ENCODE results near the gene CLIC1. TPM values are rescaled to one million over a fixed set of nuclear protein-coding genes. Genes with fewer than 3 reads are reported as not detected.

The CLIC1 gene
- polyA plus RNA-seq, 4 donors: 400 to 576 (median 535) TPM

GRCh38 chr6:31732029-31732428 lies 4.3 kb downstream of the CLIC1 start:
- H3K4me1 ChIP-seq (ENCODE audit: control insufficient read depth in 3 of 3, insufficient read depth in 2 of 3, low read depth in 1 of 3, low read length in 2 of 3): peaks cover 3 to 48% (median 11%) of the 10 kb centered on the region in 3 donors
- H3K36me3 ChIP-seq (ENCODE audit: control insufficient read depth in 3 of 3, insufficient read depth in 2 of 3, low read depth in 1 of 3, low read length in 3 of 3): peaks cover 11 to 67% (median 11%) of the 10 kb centered on the region in 3 donors
- DNase-seq: no peak

GRCh38 chr6:31730631-31731086 lies 5.7 kb downstream of the CLIC1 start:
- Histone ChIP-seq H3K4me1 (ENCODE audit: control insufficient read depth in 3 of 3, insufficient read depth in 2 of 3, low read depth in 1 of 3, low read length in 2 of 3) (peaks cover 3 to 47% (median 7%) of the 10 kb centered on the region in 3 donors), H3K27me3 (ENCODE audit: control insufficient read depth in 3 of 3, insufficient read depth in 3 of 3, low read length in 3 of 3) (no peaks in the 10 kb centered on the region), H3K36me3 (ENCODE audit: control insufficient read depth in 3 of 3, insufficient read depth in 2 of 3, low read depth in 1 of 3, low read length in 3 of 3) (peaks cover 11 to 76% (median 11%) of the 10 kb centered on the region in 3 donors), H3K27ac (ENCODE audit: low read depth in 1 of 3, low read length in 2 of 3) (peak overlapping the region; percentile 22 to 96 (median 92)), H3K9me3 (ENCODE audit: control insufficient read depth in 2 of 2, insufficient read depth in 1 of 2, low read depth in 1 of 2, low read length in 1 of 2) (no peaks in the 10 kb centered on the region), H3K4me3 (ENCODE audit: low read depth in 1 of 3, low read length in 3 of 3) (peak overlapping the region in 1 of 3 donors; percentile 88)
- 58 to 82% (median 67%) methylated on average over 11 of the region's 11 CpGs for WGBS, 3 donors
- no peak for FAIRE-seq
- DNase-seq: no peak

More at GRCh38 chr6:31732029-31732428, 4.3 kb downstream of the CLIC1 start:
- WGBS, 3 donors: 48 to 59% (median 57%) methylated on average over 3 of the region's 3 CpGs
- Histone ChIP-seq H3K27me3 (ENCODE audit: control insufficient read depth in 3 of 3, insufficient read depth in 3 of 3, low read length in 3 of 3) (no peaks in the 10 kb centered on the region), H3K4me3 (ENCODE audit: low read depth in 1 of 3, low read length in 3 of 3) (no peak overlapping the region), H3K27ac (ENCODE audit: low read depth in 1 of 3, low read length in 2 of 3) (peak overlapping the region in 1 of 3 donors; percentile 12), H3K9me3 (ENCODE audit: control insufficient read depth in 2 of 2, insufficient read depth in 1 of 2, low read depth in 1 of 2, low read length in 1 of 2) (no peaks in the 10 kb centered on the region)
- FAIRE-seq: no peak

GRCh38 chr6:31729979-31730630 lies 6.2 kb downstream of the CLIC1 start:
- H3K4me1 ChIP-seq (ENCODE audit: control insufficient read depth in 3 of 3, insufficient read depth in 2 of 3, low read depth in 1 of 3, low read length in 2 of 3): peaks cover 3 to 47% (median 7%) of the 10 kb centered on the region in 3 donors

GRCh38 chr6:31729515-31729978 lies 6.8 kb downstream of the CLIC1 start:
- 1% methylated on average over 29 of the region's 29 CpGs for WGBS, 3 donors
- peak overlapping the region; percentile 68 to 88 (median 74) for H3K4me3 ChIP-seq (ENCODE audit: low read depth in 1 of 3, low read length in 3 of 3)
- peaks cover 3 to 45% (median 7%) of the 10 kb centered on the region in 3 donors for H3K4me1 ChIP-seq (ENCODE audit: control insufficient read depth in 3 of 3, insufficient read depth in 2 of 3, low read depth in 1 of 3, low read length in 2 of 3)
- DNase-seq (peak; percentile 93 to 95), FAIRE-seq (no peak)
- no peaks in the 10 kb centered on the region for H3K27me3 ChIP-seq (ENCODE audit: control insufficient read depth in 3 of 3, insufficient read depth in 3 of 3, low read length in 3 of 3)
- peak overlapping the region; percentile 92 to 96 (median 93) for H3K27ac ChIP-seq (ENCODE audit: low read depth in 1 of 3, low read length in 2 of 3)
- H3K36me3 ChIP-seq (ENCODE audit: control insufficient read depth in 3 of 3, insufficient read depth in 2 of 3, low read depth in 1 of 3, low read length in 3 of 3): peaks cover 11 to 77% (median 11%) of the 10 kb centered on the region in 3 donors
- no peaks in the 10 kb centered on the region for H3K9me3 ChIP-seq (ENCODE audit: control insufficient read depth in 2 of 2, insufficient read depth in 1 of 2, low read depth in 1 of 2, low read length in 1 of 2)

More at GRCh38 chr6:31729979-31730630, 6.2 kb downstream of the CLIC1 start:
- Histone ChIP-seq H3K27ac (ENCODE audit: low read depth in 1 of 3, low read length in 2 of 3) (peak overlapping the region; percentile 92 to 96 (median 93)), H3K9me3 (ENCODE audit: control insufficient read depth in 2 of 2, insufficient read depth in 1 of 2, low read depth in 1 of 2, low read length in 1 of 2) (no peaks in the 10 kb centered on the region), H3K36me3 (ENCODE audit: control insufficient read depth in 3 of 3, insufficient read depth in 2 of 3, low read depth in 1 of 3, low read length in 3 of 3) (peaks cover 11 to 78% (median 11%) of the 10 kb centered on the region in 3 donors), H3K27me3 (ENCODE audit: control insufficient read depth in 3 of 3, insufficient read depth in 3 of 3, low read length in 3 of 3) (no peaks in the 10 kb centered on the region), H3K4me3 (ENCODE audit: low read depth in 1 of 3, low read length in 3 of 3) (peak overlapping the region; percentile 68 to 88 (median 74))
- WGBS, 3 donors: 1 to 2% (median 2%) methylated on average over 43 to 46 of the region's 46 CpGs
- no peak for FAIRE-seq
- peak; percentile 76 to 93 for DNase-seq

- Histone ChIP-seq H3K36me3 (ENCODE audit: control insufficient read depth in 3 of 3, insufficient read depth in 2 of 3, low read depth in 1 of 3, low read length in 3 of 3) (peaks cover 11 to 76% (median 11%) of the 10 kb centered on the region in 3 donors), H3K9me3 (ENCODE audit: control insufficient read depth in 2 of 2, insufficient read depth in 1 of 2, low read depth in 1 of 2, low read length in 1 of 2) (no peaks in the 10 kb centered on the region), H3K4me3 (ENCODE audit: low read depth in 1 of 3, low read length in 3 of 3) (peak within 1 kb of the TSS; percentile 68 to 88 (median 74)), H3K27ac (ENCODE audit: low read depth in 1 of 3, low read length in 2 of 3) (peak within 1 kb of the TSS; percentile 92 to 96 (median 93)), H3K27me3 (ENCODE audit: control insufficient read depth in 3 of 3, insufficient read depth in 3 of 3, low read length in 3 of 3) (no peaks in the 10 kb centered on the region), H3K4me1 (ENCODE audit: control insufficient read depth in 3 of 3, insufficient read depth in 2 of 3, low read depth in 1 of 3, low read length in 2 of 3) (peaks cover 3 to 39% (median 6%) of the 10 kb centered on the region in 3 donors)
- FAIRE-seq (no peak), DNase-seq (no peak)
- WGBS, 3 donors: 24 to 31% (median 27%) methylated on average over 35 to 36 of the region's 36 CpGs
Observed at GRCh38 chr6:31728767-31729514, 7.4 kb downstream of the CLIC1 start, which contains the start of gene DDAH2. Gene DDAH2, minus strand, starts transcription at chr6:31729299. Its CDS starts 138 bp downstream, at chr6:31729161.

GRCh38 chr6:31727717-31728671 lies 8.3 kb downstream of the CLIC1 start:
- H3K27ac ChIP-seq (ENCODE audit: low read depth in 1 of 3, low read length in 2 of 3): peak overlapping the region in 1 of 3 donors; percentile 67
- no peak for DNase-seq
- no peaks in the 10 kb centered on the region for H3K27me3 ChIP-seq (ENCODE audit: control insufficient read depth in 3 of 3, insufficient read depth in 3 of 3, low read length in 3 of 3)
- no peaks in the 10 kb centered on the region for H3K9me3 ChIP-seq (ENCODE audit: control insufficient read depth in 2 of 2, insufficient read depth in 1 of 2, low read depth in 1 of 2, low read length in 1 of 2)
- WGBS, 3 donors: 79 to 90% (median 86%) methylated on average over 40 to 41 of the region's 41 CpGs
- no peak for FAIRE-seq
- H3K36me3 ChIP-seq (ENCODE audit: control insufficient read depth in 3 of 3, insufficient read depth in 2 of 3, low read depth in 1 of 3, low read length in 3 of 3): peaks cover 9 to 69% (median 11%) of the 10 kb centered on the region in 3 donors
- H3K4me3 ChIP-seq (ENCODE audit: low read depth in 1 of 3, low read length in 3 of 3): peak overlapping the region in 1 of 3 donors; percentile 88
- peaks cover 3 to 35% (median 5%) of the 10 kb centered on the region in 3 donors for H3K4me1 ChIP-seq (ENCODE audit: control insufficient read depth in 3 of 3, insufficient read depth in 2 of 3, low read depth in 1 of 3, low read length in 2 of 3)

GRCh38 chr6:31727034-31727716 lies 9.2 kb downstream of the CLIC1 start:
- H3K36me3 ChIP-seq (ENCODE audit: control insufficient read depth in 3 of 3, insufficient read depth in 2 of 3, low read depth in 1 of 3, low read length in 3 of 3): peaks cover 6 to 62% (median 7%) of the 10 kb centered on the region in 3 donors
- H3K27ac ChIP-seq (ENCODE audit: low read depth in 1 of 3, low read length in 2 of 3): peak overlapping the region in 2 of 3 donors; percentile 64 to 72
- no peaks in the 10 kb centered on the region for H3K27me3 ChIP-seq (ENCODE audit: control insufficient read depth in 3 of 3, insufficient read depth in 3 of 3, low read length in 3 of 3)
- DNase-seq (peak in 1 of 2 donors; percentile 17), FAIRE-seq (no peak)
- H3K4me3 ChIP-seq (ENCODE audit: low read depth in 1 of 3, low read length in 3 of 3): no peak overlapping the region
- H3K9me3 ChIP-seq (ENCODE audit: control insufficient read depth in 2 of 2, insufficient read depth in 1 of 2, low read depth in 1 of 2, low read length in 1 of 2): no peaks in the 10 kb centered on the region
- peaks cover 3 to 34% (median 5%) of the 10 kb centered on the region in 3 donors for H3K4me1 ChIP-seq (ENCODE audit: control insufficient read depth in 3 of 3, insufficient read depth in 2 of 3, low read depth in 1 of 3, low read length in 2 of 3)
- 70 to 80% (median 73%) methylated on average over 7 of the region's 7 CpGs for WGBS, 3 donors

Data from small intestine (tissue), 7 donors.